HCT116 (cell line): ENCODE measurements around the gene CATSPERB. TPM values are rescaled to one million over a fixed set of nuclear protein-coding genes. Genes with fewer than 3 reads are reported as not detected.
"Not testable (repeated sequence)": the region's sequence is repeated elsewhere in the genome, so short reads cannot be mapped to it uniquely, and the experiment has no call there.

Experiments
- ATAC-seq: fragments of 200-7000 bp; cut with Tn5 transposase; 2 replicates; pipeline ENCODE4 v1.9.1; 2020; ENCODE audit warnings: mild to moderate bottlenecking, moderate library complexity
- BruUV-seq: library from RNA; stranded (reverse); fragments of 400-500 nt; replicated peaks from 2 replicates; lab custom pipeline; 2021; lab: Mats Ljungman, UMichigan
- CTCF ChIA-PET: fragments of 300-600 bp; sonication (Branson Sonifier 250); formaldehyde crosslinking; loops from one replicate; lab custom pipeline; 2021; ENCODE audit warnings: antibody characterized with exemption; lab: Charles Lee
- POLR2A ChIA-PET: fragments of 300-600, 350-600 bp; sonication (Branson Sonifier 250); formaldehyde crosslinking; loops from one replicate; lab custom pipeline; 2021; ENCODE audit warnings: antibody characterized with exemption; lab: Charles Lee
- RAD21 ChIA-PET, 2 experiments: fragments of 300-600 bp; sonication (Branson Sonifier 250); formaldehyde crosslinking; loops; one replicate each; lab custom pipeline; 2023; ENCODE audit warnings: low total read pairs in 2 of 2; ENCODE audit not compliant: uncharacterized antibody in 2 of 2, unreplicated experiment in 2 of 2, low non-redundant PET in 1 of 2; lab: Charles Lee
- DNase-seq: peaks from one replicate; pipeline ENCODE4 v3.0.0-alpha.2; 2010; ENCODE audit warnings: low read depth, low spot score
- H2AFZ ChIP-seq: fragments of 200-600 bp; shearing (Covaris generic), sonication (generic); 2 replicates; pipeline ENCODE4 v1.6.1; 2017; ENCODE audit warnings: low read depth, mixed run types, mixed read lengths, antibody characterized with exemption, low read length; ENCODE audit not compliant: poor library complexity, severe bottlenecking
- H3K27ac ChIP-seq: 2 replicates; pipeline ENCODE4 v1.5.1; 2012; ENCODE audit warnings: low read depth, low read length
- H3K27me3 ChIP-seq: fragments of 200-600 bp; sonication (generic); 2 replicates; pipeline ENCODE4 v1.6.1; 2016; ENCODE audit warnings: mixed run types, low read length, mixed read lengths; ENCODE audit not compliant: insufficient read depth
- H3K36me3 ChIP-seq, 2 experiments: fragments of 200-500 bp in 1 of 2; fragments of 200-600 bp in 1 of 2; sonication (Bioruptor generic) in 1 of 2; sonication (generic) in 1 of 2; 2 replicates each; pipeline versions ENCODE4 v1.5.1 to v1.6.1; 2014 to 2016; ENCODE audit warnings: low read length in 2 of 2, inconsistent platforms in 1 of 2, mixed read lengths in 1 of 2, mixed run types in 1 of 2; ENCODE audit not compliant: insufficient read depth in 2 of 2, control insufficient read depth in 1 of 2
- H3K4me1 ChIP-seq, 2 experiments: fragments of 200-600 bp in 1 of 2; sonication (generic) in 1 of 2; 2 replicates each; pipeline versions ENCODE4 v1.5.1 to v1.6.1; 2012 to 2017; ENCODE audit warnings: low read length in 2 of 2, inconsistent platforms in 1 of 2, mild to moderate bottlenecking in 1 of 2, mixed read lengths in 1 of 2, mixed run types in 1 of 2, moderate library complexity in 1 of 2; ENCODE audit not compliant: insufficient read depth in 2 of 2, control insufficient read depth in 1 of 2
- H3K4me2 ChIP-seq: fragments of 200-600 bp; sonication (generic); 2 replicates; pipeline ENCODE4 v1.6.1; 2017; ENCODE audit warnings: mixed run types, low read length, mixed read lengths
- H3K4me3 ChIP-seq, 2 experiments: fragments of 200-600 bp in 1 of 2; sonication (generic) in 1 of 2; replicated peaks in 1 of 2; 2 replicates each; pipeline ENCODE4 v1.5.1; 2011 to 2016; ENCODE audit warnings: low read length in 2 of 2, control low read depth in 1 of 2, low read depth in 1 of 2, mild to moderate bottlenecking in 1 of 2, mixed read lengths in 1 of 2, mixed run types in 1 of 2
- H3K79me2 ChIP-seq: fragments of 200-600 bp; sonication (generic); 2 replicates; pipeline ENCODE4 v1.6.1; 2017; ENCODE audit warnings: mild to moderate bottlenecking, mixed run types, low read length, moderate library complexity, mixed read lengths; ENCODE audit not compliant: insufficient read depth
- H3K9ac ChIP-seq: fragments of 200-600 bp; sonication (generic); 2 replicates; pipeline ENCODE4 v1.6.1; 2016; ENCODE audit warnings: low read length, mixed read lengths
- H3K9me2 ChIP-seq: fragments of 200-600 bp; sonication (generic), shearing (Covaris generic); 2 replicates; pipeline ENCODE4 v1.6.1; 2017; ENCODE audit warnings: mixed run types, mild to moderate bottlenecking, moderate library complexity; ENCODE audit not compliant: insufficient read depth
- H3K9me3 ChIP-seq, 2 experiments: fragments of 200-500 bp in 1 of 2; fragments of 200-600 bp in 1 of 2; sonication (Bioruptor generic) in 1 of 2; sonication (generic) in 1 of 2; 2 replicates each; pipeline ENCODE4 v1.6.1; 2014 to 2017; ENCODE audit warnings: low read length in 2 of 2, mixed read lengths in 2 of 2, inconsistent platforms in 1 of 2, low read depth in 1 of 2, mild to moderate bottlenecking in 1 of 2, mixed run types in 1 of 2, moderate library complexity in 1 of 2; ENCODE audit not compliant: control insufficient read depth in 1 of 2, insufficient read depth in 1 of 2
- H4K20me1 ChIP-seq: fragments of 200-600 bp; sonication (generic), shearing (Covaris generic); 2 replicates; pipeline ENCODE4 v1.6.1; 2017; ENCODE audit warnings: mixed run types, mild to moderate bottlenecking, moderate library complexity; ENCODE audit not compliant: insufficient read depth
- ATF3 ChIP-seq: IDR thresholded peaks from 2 replicates; pipeline ENCODE4 v1.6.1; 2012
- CEBPB ChIP-seq: IDR thresholded peaks from 2 replicates; pipeline ENCODE4 v1.6.1; 2012; ENCODE audit warnings: low read depth
- ELF1 ChIP-seq: IDR thresholded peaks from 2 replicates; pipeline ENCODE4 v1.6.1; 2012; ENCODE audit warnings: low read depth, borderline replicate concordance
- POLR2A ChIP-seq: IDR thresholded peaks from 2 replicates; pipeline ENCODE4 v1.7.0; 2011; ENCODE audit warnings: borderline replicate concordance; ENCODE audit not compliant: insufficient read depth, insufficient read length; ENCODE audit errors: extremely low read depth
- REST ChIP-seq: IDR thresholded peaks from 2 replicates; pipeline ENCODE4 v1.6.1; 2012; ENCODE audit warnings: low read depth
- SRF ChIP-seq: IDR thresholded peaks from 2 replicates; pipeline ENCODE4 v1.6.1; 2012; ENCODE audit warnings: low read depth
- ZFX ChIP-seq: fragments of 450-650 bp; IDR thresholded peaks from 2 replicates; pipeline ENCODE4 v1.6.1; 2017
- intact Hi-C: fragments of 100-400 bp; cut with micrococcal nuclease; formaldehyde crosslinking; loops from 2 replicates; pipeline ENCODE4 v1.10.0; 2022
- total RNA-seq: library from RNA; stranded (reverse); gene quantifications from one replicate; pipeline ENCODE4 v1.2.1, GENCODE V29; 2021; ENCODE audit not compliant: unreplicated experiment

CATSPERB gene
- total RNA-seq, 1 experiment from 2014 or later, result 0.74 TPM

GRCh38 chr14:91536327-91536726, 195.6 kb downstream of the CATSPERB start (continued):
- TF ChIP-seq SRF (no peak), ELF1 (no peak), ATF3 (no peak), CEBPB (no peak), REST (no peak), POLR2A (no peak), ZFX (no peak)

GRCh38 chr14:91534059-91534458, 197.8 kb downstream of the CATSPERB start:
- H3K79me2 ChIP-seq, BruUV-seq, intact Hi-C loops, H3K9me2 ChIP-seq, H3K27ac ChIP-seq, H2AFZ ChIP-seq, POLR2A ChIA-PET, H3K27me3 ChIP-seq, H3K4me3 ChIP-seq, H3K4me2 ChIP-seq, H3K9me3 ChIP-seq, CTCF ChIA-PET, DNase-seq, ATAC-seq, H4K20me1 ChIP-seq, H3K9ac ChIP-seq, H3K36me3 ChIP-seq, H3K4me1 ChIP-seq: not testable (repeated sequence)
- RAD21 ChIA-PET, result interaction anchor here in 1 of 2 experiments (0.6 kb wide), 1 partner anchor 377 kb away, joined by 3 read pairs; no protein-coding TSS in a partner anchor
